HCT116 (cell line): Measurements from ENCODE around the gene KCNC3. TPM values are rescaled to one million over a fixed set of nuclear protein-coding genes. Genes with fewer than 3 reads are reported as not detected.

Source experiments
- ATAC-seq: fragments of 200-7000 bp; cut with Tn5 transposase; 2 replicates; pipeline ENCODE4 v1.9.1; 2020; ENCODE audit warnings: mild to moderate bottlenecking, moderate library complexity
- BruUV-seq: library from RNA; stranded (reverse); fragments of 400-500 nt; replicated peaks from 2 replicates; lab custom pipeline; 2021; lab: Mats Ljungman, UMichigan
- CTCF ChIA-PET: fragments of 300-600 bp; sonication (Branson Sonifier 250); formaldehyde crosslinking; loops from one replicate; lab custom pipeline; 2021; ENCODE audit warnings: antibody characterized with exemption; lab: Charles Lee
- POLR2A ChIA-PET: fragments of 300-600, 350-600 bp; sonication (Branson Sonifier 250); formaldehyde crosslinking; loops from one replicate; lab custom pipeline; 2021; ENCODE audit warnings: antibody characterized with exemption; lab: Charles Lee
- RAD21 ChIA-PET, 2 experiments: fragments of 300-600 bp; sonication (Branson Sonifier 250); formaldehyde crosslinking; loops; one replicate each; lab custom pipeline; 2023; ENCODE audit warnings: low total read pairs in 2 of 2; ENCODE audit not compliant: uncharacterized antibody in 2 of 2, unreplicated experiment in 2 of 2, low non-redundant PET in 1 of 2; lab: Charles Lee
- DNase-seq: peaks from one replicate; pipeline ENCODE4 v3.0.0-alpha.2; 2010; ENCODE audit warnings: low read depth, low spot score
- H2AFZ ChIP-seq: fragments of 200-600 bp; shearing (Covaris generic), sonication (generic); 2 replicates; pipeline ENCODE4 v1.6.1; 2017; ENCODE audit warnings: low read depth, mixed run types, mixed read lengths, antibody characterized with exemption, low read length; ENCODE audit not compliant: poor library complexity, severe bottlenecking
- H3K27ac ChIP-seq: 2 replicates; pipeline ENCODE4 v1.5.1; 2012; ENCODE audit warnings: low read depth, low read length
- H3K27me3 ChIP-seq: fragments of 200-600 bp; sonication (generic); 2 replicates; pipeline ENCODE4 v1.6.1; 2016; ENCODE audit warnings: mixed run types, low read length, mixed read lengths; ENCODE audit not compliant: insufficient read depth
- H3K36me3 ChIP-seq, 2 experiments: fragments of 200-500 bp in 1 of 2; fragments of 200-600 bp in 1 of 2; sonication (Bioruptor generic) in 1 of 2; sonication (generic) in 1 of 2; 2 replicates each; pipeline versions ENCODE4 v1.5.1 to v1.6.1; 2014 to 2016; ENCODE audit warnings: low read length in 2 of 2, inconsistent platforms in 1 of 2, mixed read lengths in 1 of 2, mixed run types in 1 of 2; ENCODE audit not compliant: insufficient read depth in 2 of 2, control insufficient read depth in 1 of 2
- H3K4me1 ChIP-seq, 2 experiments: fragments of 200-600 bp in 1 of 2; sonication (generic) in 1 of 2; 2 replicates each; pipeline versions ENCODE4 v1.5.1 to v1.6.1; 2012 to 2017; ENCODE audit warnings: low read length in 2 of 2, inconsistent platforms in 1 of 2, mild to moderate bottlenecking in 1 of 2, mixed read lengths in 1 of 2, mixed run types in 1 of 2, moderate library complexity in 1 of 2; ENCODE audit not compliant: insufficient read depth in 2 of 2, control insufficient read depth in 1 of 2
- H3K4me2 ChIP-seq: fragments of 200-600 bp; sonication (generic); 2 replicates; pipeline ENCODE4 v1.6.1; 2017; ENCODE audit warnings: mixed run types, low read length, mixed read lengths
- H3K4me3 ChIP-seq, 2 experiments: fragments of 200-600 bp in 1 of 2; sonication (generic) in 1 of 2; replicated peaks in 1 of 2; 2 replicates each; pipeline ENCODE4 v1.5.1; 2011 to 2016; ENCODE audit warnings: low read length in 2 of 2, control low read depth in 1 of 2, low read depth in 1 of 2, mild to moderate bottlenecking in 1 of 2, mixed read lengths in 1 of 2, mixed run types in 1 of 2
- H3K79me2 ChIP-seq: fragments of 200-600 bp; sonication (generic); 2 replicates; pipeline ENCODE4 v1.6.1; 2017; ENCODE audit warnings: mild to moderate bottlenecking, mixed run types, low read length, moderate library complexity, mixed read lengths; ENCODE audit not compliant: insufficient read depth
- H3K9ac ChIP-seq: fragments of 200-600 bp; sonication (generic); 2 replicates; pipeline ENCODE4 v1.6.1; 2016; ENCODE audit warnings: low read length, mixed read lengths
- H3K9me2 ChIP-seq: fragments of 200-600 bp; sonication (generic), shearing (Covaris generic); 2 replicates; pipeline ENCODE4 v1.6.1; 2017; ENCODE audit warnings: mixed run types, mild to moderate bottlenecking, moderate library complexity; ENCODE audit not compliant: insufficient read depth
- H3K9me3 ChIP-seq, 2 experiments: fragments of 200-500 bp in 1 of 2; fragments of 200-600 bp in 1 of 2; sonication (Bioruptor generic) in 1 of 2; sonication (generic) in 1 of 2; 2 replicates each; pipeline ENCODE4 v1.6.1; 2014 to 2017; ENCODE audit warnings: low read length in 2 of 2, mixed read lengths in 2 of 2, inconsistent platforms in 1 of 2, low read depth in 1 of 2, mild to moderate bottlenecking in 1 of 2, mixed run types in 1 of 2, moderate library complexity in 1 of 2; ENCODE audit not compliant: control insufficient read depth in 1 of 2, insufficient read depth in 1 of 2
- H4K20me1 ChIP-seq: fragments of 200-600 bp; sonication (generic), shearing (Covaris generic); 2 replicates; pipeline ENCODE4 v1.6.1; 2017; ENCODE audit warnings: mixed run types, mild to moderate bottlenecking, moderate library complexity; ENCODE audit not compliant: insufficient read depth
- ATF3 ChIP-seq: IDR thresholded peaks from 2 replicates; pipeline ENCODE4 v1.6.1; 2012
- EGR1 ChIP-seq: IDR thresholded peaks from 2 replicates; pipeline ENCODE4 v1.6.1; 2012; ENCODE audit warnings: low read depth
- EZH2 ChIP-seq: fragments of 200-600 bp; sonication (generic); IDR thresholded peaks from 2 replicates; pipeline ENCODE4 v1.6.1; 2017; ENCODE audit warnings: antibody characterized with exemption, mixed run types
- FOSL1 ChIP-seq: IDR thresholded peaks from 2 replicates; pipeline ENCODE4 v1.6.1; 2012; ENCODE audit warnings: low read depth
- POLR2A ChIP-seq: IDR thresholded peaks from 2 replicates; pipeline ENCODE4 v1.7.0; 2011; ENCODE audit warnings: borderline replicate concordance; ENCODE audit not compliant: insufficient read depth, insufficient read length; ENCODE audit errors: extremely low read depth
- POLR2AphosphoS5 ChIP-seq: IDR thresholded peaks from 2 replicates; pipeline ENCODE4 v1.6.1; 2011; ENCODE audit warnings: mild to moderate bottlenecking, low read depth, low read length, moderate library complexity
- ZBTB33 ChIP-seq: IDR thresholded peaks from 2 replicates; pipeline ENCODE4 v1.6.1; 2011; ENCODE audit warnings: mild to moderate bottlenecking, low read length, moderate library complexity; ENCODE audit not compliant: insufficient replicate concordance; ENCODE audit errors: extremely low read depth
- intact Hi-C: fragments of 100-400 bp; cut with micrococcal nuclease; formaldehyde crosslinking; loops from 2 replicates; pipeline ENCODE4 v1.10.0; 2022
- total RNA-seq: library from RNA; stranded (reverse); gene quantifications from one replicate; pipeline ENCODE4 v1.2.1, GENCODE V29; 2021; ENCODE audit not compliant: unreplicated experiment

The KCNC3 gene
- total RNA-seq, 1 experiment from 2014 or later: 6.9 TPM

DNA sequence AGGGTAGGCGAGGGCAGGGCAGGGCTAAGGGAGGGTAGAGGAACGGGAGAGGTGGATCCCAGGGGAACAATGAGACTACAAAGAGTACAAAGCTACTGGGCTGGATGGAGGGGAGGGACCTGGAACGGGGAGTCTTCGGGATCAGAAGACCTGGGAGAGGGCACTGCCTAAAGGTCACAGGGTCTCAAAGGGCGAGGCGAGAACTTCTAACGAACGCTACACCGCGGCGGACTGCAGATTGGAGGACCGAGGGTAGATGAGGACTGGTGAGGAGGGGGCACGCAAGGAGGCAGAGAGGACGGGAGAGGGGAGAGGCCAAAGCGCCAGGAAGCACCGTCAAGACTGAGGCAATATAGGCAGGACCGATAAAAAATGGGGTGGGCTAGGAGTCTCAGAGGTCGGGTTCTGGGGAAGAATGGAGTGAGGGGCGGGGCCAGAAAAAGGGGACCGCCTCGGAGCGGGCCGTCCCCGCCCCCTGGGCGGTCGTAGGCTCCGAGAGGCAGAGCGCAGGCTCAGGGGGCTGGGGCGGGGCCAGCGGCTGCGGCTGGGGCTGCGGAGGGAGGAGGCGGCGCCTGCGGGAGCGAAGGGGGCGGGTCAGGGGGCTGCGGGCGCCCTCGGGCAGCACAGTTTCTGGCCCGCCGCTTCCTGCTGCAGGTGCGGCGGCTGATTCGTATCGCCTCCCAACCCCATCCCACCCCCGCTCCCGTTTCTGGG lies 1.3 kb upstream of the KCNC3 start:
- Histone ChIP-seq H3K9ac (peak overlapping the region; percentile 49), H3K27me3 (no peaks in the 10 kb centered on the region), H3K36me3 (no peaks in the 10 kb centered on the region), H3K79me2 (peaks cover 3% of the 10 kb centered on the region; the same call in 1 of the 2 replicates), H3K4me1 (peaks cover 30 to 74% of the 10 kb centered on the region in 2 experiments), H2AFZ (no peak overlapping the region), H3K27ac (peak overlapping the region; percentile 81), H3K4me2 (peak overlapping the region; percentile 86), H3K9me2 (no peaks in the 10 kb centered on the region), H4K20me1 (no peaks in the 10 kb centered on the region), H3K9me3 (no peaks in the 10 kb centered on the region), H3K4me3 (peak overlapping the region; percentile 55 to 62)
- BruUV-seq: no TSS peak
- ChIA-PET POLR2A (no interaction called here), CTCF (no interaction called here), RAD21 (no interaction called here)
- peak; percentile 47; the same call in 1 of the 2 replicates for TF ChIP-seq POLR2AphosphoS5
- TF ChIP-seq ZBTB33: no peak
- TF ChIP-seq EGR1: no peak
- no peak for TF ChIP-seq EZH2
- no peak for TF ChIP-seq FOSL1
- TF ChIP-seq POLR2A: peak; percentile 3
- no peak for TF ChIP-seq ATF3
- peak; percentile 53 for DNase-seq
- ATAC-seq: peak; percentile 46
- intact Hi-C loops: no loop called here
